MCF 10A (cell line): ENCODE data around the gene MGAT4B. TPM values are rescaled to one million over a fixed set of nuclear protein-coding genes. Genes with fewer than 3 reads are reported as not detected.

ENCODE experiments used
- BruUV-seq: library from RNA; stranded (reverse); fragments of 400-500 nt; replicated peaks from 2 replicates; lab custom pipeline; 2021; lab: Mats Ljungman, UMichigan
- CTCF ChIA-PET: fragments of 300-600 bp; sonication (Branson Sonifier 250); formaldehyde crosslinking; extraction: SDS; loops from one replicate; lab custom pipeline; 2021; ENCODE audit warnings: antibody characterized with exemption, inconsistent platforms; lab: Yijun Ruan, JAX
- POLR2A ChIA-PET: fragments of 300-600, 350-650 bp; sonication (Branson Sonifier 250); formaldehyde crosslinking; extraction: SDS; loops from one replicate; lab custom pipeline; 2020; ENCODE audit warnings: antibody characterized with exemption, inconsistent platforms; lab: Yijun Ruan, JAX
- DNase-seq: peaks from one replicate; pipeline ENCODE4 v3.0.0-alpha.2; 2018; ENCODE audit not compliant: unreplicated experiment
- H3K27ac Mint-ChIP-seq: one replicate; pipeline ENCODE4 v1.8.0; 2022; ENCODE audit warnings: mild to moderate bottlenecking, low read depth, mixed read lengths; ENCODE audit not compliant: unreplicated experiment
- H3K27me3 Mint-ChIP-seq: one replicate; pipeline ENCODE4 v1.8.0; 2022; ENCODE audit warnings: mixed read lengths; ENCODE audit not compliant: insufficient read depth, unreplicated experiment
- H3K36me3 Mint-ChIP-seq: one replicate; pipeline ENCODE4 v1.8.0; 2022; ENCODE audit warnings: mild to moderate bottlenecking, moderate library complexity, mixed read lengths; ENCODE audit not compliant: insufficient read depth, unreplicated experiment
- H3K4me1 Mint-ChIP-seq: one replicate; pipeline ENCODE4 v1.8.0; 2022; ENCODE audit warnings: mixed read lengths; ENCODE audit not compliant: insufficient read depth, unreplicated experiment
- H3K4me3 Mint-ChIP-seq: one replicate; pipeline ENCODE4 v1.8.0; 2022; ENCODE audit warnings: mild to moderate bottlenecking, moderate library complexity, mixed read lengths; ENCODE audit not compliant: unreplicated experiment
- H3K9me3 Mint-ChIP-seq: one replicate; pipeline ENCODE4 v1.8.0; 2022; ENCODE audit warnings: mixed read lengths; ENCODE audit not compliant: unreplicated experiment
- intact Hi-C: fragments of 100-400 bp; cut with micrococcal nuclease; formaldehyde crosslinking; loops from 2 replicates; pipeline ENCODE4 v1.14.1; 2022
- total RNA-seq: library from RNA; stranded (reverse); gene quantifications from 2 replicates; pipeline ENCODE4 v1.2.3, GENCODE V29; 2022
- TF ChIP-seq, protein P1 (sequence below): fragments of 200-600 bp; IDR thresholded peaks from one replicate; pipeline ENCODE4 v1.8.0; 2022; ENCODE audit warnings: antibody characterized with exemption, mild to moderate bottlenecking; ENCODE audit not compliant: unreplicated experiment

MGAT4B gene
- total RNA-seq, 1 experiment from 2014 or later: 153 TPM

DNA sequence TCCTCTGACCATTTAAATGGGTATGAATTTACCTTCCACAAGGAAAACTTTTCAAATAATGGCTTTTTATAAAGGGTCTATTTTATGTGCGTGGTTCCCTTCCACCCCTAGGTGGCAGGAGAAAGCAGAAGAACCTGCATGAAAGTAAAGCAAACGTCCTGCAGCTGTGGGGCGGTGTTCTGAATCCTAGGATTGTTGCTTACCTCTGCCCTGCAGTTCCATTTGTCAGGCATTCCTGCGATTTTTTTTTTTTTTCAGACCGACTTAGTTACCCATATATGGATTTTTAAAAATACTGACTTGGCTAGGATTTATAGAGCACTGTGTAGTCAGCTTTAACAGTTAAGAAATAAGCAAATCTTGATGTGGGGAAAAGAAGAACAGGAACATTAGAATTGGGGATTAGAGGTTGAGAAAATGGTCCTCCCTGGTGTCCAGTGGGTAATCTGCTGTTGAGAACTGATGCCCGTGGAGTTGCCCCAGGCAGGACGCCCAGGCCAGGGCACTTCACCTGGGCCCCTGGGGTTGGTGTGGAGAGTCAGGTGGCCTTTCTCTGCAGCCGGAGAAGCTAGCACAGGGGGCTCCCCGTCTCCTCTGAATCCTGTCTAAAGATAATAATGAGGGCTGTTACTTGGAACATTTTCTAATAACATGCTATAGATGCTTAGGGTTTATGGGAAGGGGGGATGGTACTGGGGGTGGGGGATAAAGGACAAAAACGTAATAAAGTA, 43.3 kb downstream of the MGAT4B start:
- peak overlapping the region; percentile 33 for H3K4me3 Mint-ChIP-seq
- BruUV-seq: no TSS peak
- POLR2A ChIA-PET: interaction anchor here (0.7 to 3.4 kb wide), 25 partner anchors 8 to 568 kb away, joined by 3 to 69 read pairs (median 4); partner anchors contain the start of genes HNRNPH1, LTC4S, MAML1 and MGAT4B
- no peaks in the 10 kb centered on the region for H3K27me3 Mint-ChIP-seq
- intact Hi-C loops: loop anchor here (1.0 to 2.0 kb wide), 4 partner anchors 33 to 145 kb away; partner anchors contain the start of gene MRNIP
- CTCF ChIA-PET: interaction anchor here (0.6 to 4.3 kb wide), 30 partner anchors 8 to 243 kb away, joined by 3 to 42 read pairs (median 6); partner anchors contain the start of genes HNRNPH1, LTC4S and SQSTM1
- no peaks in the 10 kb centered on the region for H3K9me3 Mint-ChIP-seq
- H3K27ac Mint-ChIP-seq: peak overlapping the region; percentile 75
- H3K4me1 Mint-ChIP-seq: peaks cover 56% of the 10 kb centered on the region
- H3K36me3 Mint-ChIP-seq: peaks cover 42% of the 10 kb centered on the region
- TF ChIP-seq, protein P1, sequence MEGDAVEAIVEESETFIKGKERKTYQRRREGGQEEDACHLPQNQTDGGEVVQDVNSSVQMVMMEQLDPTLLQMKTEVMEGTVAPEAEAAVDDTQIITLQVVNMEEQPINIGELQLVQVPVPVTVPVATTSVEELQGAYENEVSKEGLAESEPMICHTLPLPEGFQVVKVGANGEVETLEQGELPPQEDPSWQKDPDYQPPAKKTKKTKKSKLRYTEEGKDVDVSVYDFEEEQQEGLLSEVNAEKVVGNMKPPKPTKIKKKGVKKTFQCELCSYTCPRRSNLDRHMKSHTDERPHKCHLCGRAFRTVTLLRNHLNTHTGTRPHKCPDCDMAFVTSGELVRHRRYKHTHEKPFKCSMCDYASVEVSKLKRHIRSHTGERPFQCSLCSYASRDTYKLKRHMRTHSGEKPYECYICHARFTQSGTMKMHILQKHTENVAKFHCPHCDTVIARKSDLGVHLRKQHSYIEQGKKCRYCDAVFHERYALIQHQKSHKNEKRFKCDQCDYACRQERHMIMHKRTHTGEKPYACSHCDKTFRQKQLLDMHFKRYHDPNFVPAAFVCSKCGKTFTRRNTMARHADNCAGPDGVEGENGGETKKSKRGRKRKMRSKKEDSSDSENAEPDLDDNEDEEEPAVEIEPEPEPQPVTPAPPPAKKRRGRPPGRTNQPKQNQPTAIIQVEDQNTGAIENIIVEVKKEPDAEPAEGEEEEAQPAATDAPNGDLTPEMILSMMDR: peak; percentile 83
- peak; percentile 88 for DNase-seq

DNA sequence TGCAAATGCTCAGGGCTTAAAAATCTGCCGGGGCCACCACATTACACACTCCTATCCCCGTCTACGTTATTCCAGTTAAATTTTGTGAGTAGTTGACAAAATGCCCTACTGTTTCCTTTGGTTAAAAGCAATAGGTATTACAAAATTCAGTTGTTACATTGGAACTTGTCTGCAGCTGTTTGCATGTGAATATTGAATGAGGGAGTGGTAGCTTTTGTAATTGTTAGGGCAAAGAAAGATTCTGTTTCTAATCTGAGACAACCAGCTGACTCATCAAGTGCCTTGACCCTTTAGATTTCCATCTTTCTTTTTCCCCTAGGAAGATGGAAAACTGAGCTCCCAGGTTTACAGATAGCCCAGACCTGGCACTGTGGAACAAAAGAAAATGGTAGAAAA, 43.9 kb downstream of the MGAT4B start:
- CTCF ChIA-PET: interaction anchor here (0.7 to 4.3 kb wide), 29 partner anchors 9 to 142 kb away, joined by 3 to 42 read pairs (median 6); partner anchors contain the start of genes HNRNPH1, LTC4S and SQSTM1
- DNase-seq: peak; percentile 54
- H3K27ac Mint-ChIP-seq: peak overlapping the region; percentile 75

DNA sequence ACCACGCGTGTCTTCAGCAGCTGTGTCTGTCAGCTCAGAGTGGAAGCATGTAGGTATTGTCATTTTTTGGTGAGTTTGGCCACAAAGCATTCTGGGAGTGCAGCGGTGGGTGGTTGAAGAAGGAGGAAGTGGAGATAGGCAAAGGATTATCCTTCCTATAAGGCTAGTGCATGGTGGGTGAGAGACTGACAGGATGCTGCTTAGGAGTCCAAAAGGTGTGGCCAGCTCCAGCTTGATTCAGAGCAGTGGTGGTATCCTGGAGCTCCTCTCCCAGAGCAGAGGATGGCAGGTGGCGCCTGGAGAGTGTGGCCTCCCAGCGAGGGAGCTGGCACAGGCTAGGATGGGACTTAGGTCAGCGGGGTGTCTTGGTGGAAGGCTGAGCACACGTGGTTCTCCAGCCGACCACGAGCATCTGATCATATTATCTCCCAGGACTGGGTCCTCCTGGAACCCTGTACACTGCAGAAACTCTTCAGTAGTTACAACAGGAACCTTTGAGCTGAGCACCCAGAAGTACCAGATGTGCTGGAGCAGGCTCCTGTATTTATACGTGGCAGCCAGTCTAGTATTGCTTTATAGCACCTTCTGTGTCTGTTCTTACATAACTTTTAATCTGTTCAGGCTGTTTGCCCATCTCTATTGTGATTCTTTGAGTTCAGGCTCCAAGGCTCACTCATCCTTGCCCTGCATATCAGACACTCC, 44.4 kb downstream of the MGAT4B start:
- H3K36me3 Mint-ChIP-seq: peaks cover 31% of the 10 kb centered on the region
- no peak overlapping the region for H3K4me3 Mint-ChIP-seq
- no peaks in the 10 kb centered on the region for H3K27me3 Mint-ChIP-seq
- POLR2A ChIA-PET: interaction anchor here (0.6 to 3.4 kb wide), 18 partner anchors 8 to 211 kb away, joined by 3 to 69 read pairs (median 5); partner anchors contain the start of genes HNRNPH1, LTC4S, MAML1 and MGAT4B
- TF ChIP-seq, protein P1: no peak
- CTCF ChIA-PET: interaction anchor here (0.7 to 4.3 kb wide), 29 partner anchors 9 to 143 kb away, joined by 3 to 42 read pairs (median 6); partner anchors contain the start of genes LTC4S and SQSTM1
- intact Hi-C loops: loop anchor here (2.0 kb wide), 1 partner anchor 147 kb away; no protein-coding TSS in a partner anchor
- no TSS peak for BruUV-seq
- H3K27ac Mint-ChIP-seq: peak overlapping the region; percentile 75
- H3K9me3 Mint-ChIP-seq: no peaks in the 10 kb centered on the region
- peaks cover 56% of the 10 kb centered on the region for H3K4me1 Mint-ChIP-seq
- peak; percentile 46 for DNase-seq

More for the DNA sequence above, 43.9 kb downstream of the MGAT4B start:
- BruUV-seq: no TSS peak
- H3K4me3 Mint-ChIP-seq: peak overlapping the region; percentile 33
- POLR2A ChIA-PET: interaction anchor here (0.6 to 3.4 kb wide), 26 partner anchors 9 to 568 kb away, joined by 3 to 69 read pairs (median 4); partner anchors contain the start of genes HNRNPH1, LTC4S, MAML1 and MGAT4B
- H3K9me3 Mint-ChIP-seq: no peaks in the 10 kb centered on the region
- no peaks in the 10 kb centered on the region for H3K27me3 Mint-ChIP-seq
- peaks cover 56% of the 10 kb centered on the region for H3K4me1 Mint-ChIP-seq
- H3K36me3 Mint-ChIP-seq: peaks cover 37% of the 10 kb centered on the region
- TF ChIP-seq, protein P1: no peak
- intact Hi-C loops: loop anchor here (1.0 to 2.0 kb wide), 4 partner anchors 34 to 146 kb away; partner anchors contain the start of gene MRNIP
